NT2/D1 (cell line): ENCODE data around the gene GABRA5.

Experiments used
- DNase-seq: peaks from one replicate; pipeline ENCODE4 v3.0.0-alpha.2; 2011; ENCODE audit warnings: low read depth, low spot score
- H3K27me3 ChIP-seq: 2 replicates; pipeline ENCODE4 v1.6.0; 2011; ENCODE audit warnings: mild to moderate bottlenecking; ENCODE audit not compliant: insufficient read length, insufficient read depth
- H3K36me3 ChIP-seq: 2 replicates; pipeline ENCODE4 v1.6.1; 2011; ENCODE audit warnings: mild to moderate bottlenecking, low read length, mixed read lengths; ENCODE audit not compliant: insufficient read depth, insufficient read length
- H3K4me1 ChIP-seq: 2 replicates; pipeline ENCODE4 v1.5.1; 2011; ENCODE audit not compliant: insufficient read depth, insufficient read length
- H3K4me3 ChIP-seq: 2 replicates; pipeline ENCODE4 v1.5.1; 2011; ENCODE audit warnings: low read depth; ENCODE audit not compliant: insufficient read length
- H3K9ac ChIP-seq: 2 replicates; pipeline ENCODE4 v1.6.0; 2011; ENCODE audit warnings: low read depth; ENCODE audit not compliant: insufficient read length
- H3K9me3 ChIP-seq: 2 replicates; pipeline ENCODE4 v1.5.1; 2011; ENCODE audit warnings: mild to moderate bottlenecking, low read length; ENCODE audit not compliant: insufficient read depth
- SUZ12 ChIP-seq: IDR thresholded peaks from 2 replicates; pipeline ENCODE4 v1.6.1; 2011; ENCODE audit not compliant: insufficient read length, insufficient read depth; ENCODE audit errors: extremely low read depth
- YY1 ChIP-seq: IDR thresholded peaks from 2 replicates; pipeline ENCODE4 v1.6.1; 2011; ENCODE audit not compliant: insufficient read length, insufficient read depth
- ZNF274 ChIP-seq: IDR thresholded peaks from 2 replicates; pipeline ENCODE4 v1.6.1; 2011; ENCODE audit warnings: mild to moderate bottlenecking, low read depth, low read length

Gene GABRA5

DNA sequence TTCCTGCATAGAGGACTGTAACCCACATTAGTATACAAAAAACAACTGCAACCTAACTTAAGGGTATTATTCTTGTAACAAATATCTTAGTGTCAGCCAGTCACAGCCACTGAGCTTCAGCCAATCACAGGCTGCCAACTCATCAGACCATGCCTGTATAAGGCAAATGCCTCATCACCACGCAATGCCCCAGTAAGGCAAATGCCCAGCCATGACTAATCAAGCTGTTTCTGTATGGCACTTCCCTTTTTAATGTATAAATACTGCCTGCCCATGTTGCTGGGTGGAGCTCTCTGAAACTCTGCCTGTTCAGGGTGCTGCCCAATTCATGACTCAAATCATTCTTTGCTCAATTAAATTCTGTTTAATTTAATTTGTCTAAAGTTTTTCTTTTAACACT, 18.4 kb upstream of the GABRA5 start:
- Histone ChIP-seq H3K4me1 (no peaks in the 10 kb centered on the region), H3K36me3 (no peaks in the 10 kb centered on the region), H3K27me3 (no peaks in the 10 kb centered on the region), H3K4me3 (no peak overlapping the region), H3K9ac (no peak overlapping the region), H3K9me3 (peaks cover 7% of the 10 kb centered on the region; the same call in 1 of the 2 replicates)
- no peak for DNase-seq
- TF ChIP-seq ZNF274, result no peak
- TF ChIP-seq YY1, result no peak
- TF ChIP-seq SUZ12, result no peak

DNA sequence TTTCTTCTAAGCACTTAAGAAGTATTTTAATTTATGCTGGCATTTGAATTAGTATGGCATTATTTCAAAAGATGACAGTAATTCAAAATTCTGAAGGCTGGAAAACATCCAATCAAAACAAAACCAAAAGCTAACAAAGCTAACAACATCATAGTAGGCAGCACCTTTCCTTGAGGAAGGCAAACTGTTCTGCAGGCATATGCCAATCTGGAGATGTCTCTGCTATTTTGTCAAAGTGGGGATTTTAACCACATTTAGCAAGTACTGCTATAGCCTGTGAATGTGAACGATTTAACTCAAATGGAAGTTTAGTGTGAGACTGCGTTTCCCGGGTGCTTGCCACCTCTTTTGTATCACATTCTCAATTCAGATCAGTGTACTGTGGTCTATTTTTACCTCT, 16.7 kb upstream of the GABRA5 start:
- H3K4me3 ChIP-seq, result no peak overlapping the region
- H3K36me3 ChIP-seq, result no peaks in the 10 kb centered on the region
- no peaks in the 10 kb centered on the region for H3K27me3 ChIP-seq
- H3K4me1 ChIP-seq, result no peaks in the 10 kb centered on the region
- no peak overlapping the region for H3K9ac ChIP-seq
- DNase-seq, result no peak
- H3K9me3 ChIP-seq, result peaks cover 7% of the 10 kb centered on the region; the same call in 1 of the 2 replicates
- TF ChIP-seq YY1, result no peak
- TF ChIP-seq SUZ12, result no peak
- no peak for TF ChIP-seq ZNF274

- no peaks in the 10 kb centered on the region for H3K4me1 ChIP-seq
These were observed 13.9 kb upstream of the GABRA5 start for GRCh38 chr15:26852980-26853379.

DNA sequence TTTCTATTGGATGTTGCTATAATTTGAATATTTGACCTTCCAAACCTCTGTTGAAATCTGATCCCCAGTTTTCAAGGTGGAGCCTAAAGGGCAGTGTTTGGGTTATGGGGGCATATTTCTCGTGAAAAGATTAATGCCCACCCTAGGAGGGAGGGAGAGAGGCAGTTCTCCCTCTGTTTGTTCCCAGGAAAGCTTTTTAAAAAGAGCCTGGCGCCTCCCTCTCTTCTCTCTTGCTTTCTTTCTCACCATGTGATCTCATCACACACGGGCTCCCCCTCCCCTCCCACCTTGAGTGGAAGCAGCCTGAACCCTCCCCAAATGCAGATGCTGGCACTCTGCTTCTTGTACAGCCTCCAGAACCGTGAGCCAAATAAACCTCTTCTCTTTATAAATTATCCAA, 12.4 kb upstream of the GABRA5 start:
- no peak for DNase-seq
- Histone ChIP-seq H3K9ac (no peak overlapping the region), H3K36me3 (no peaks in the 10 kb centered on the region), H3K4me3 (no peak overlapping the region), H3K4me1 (no peaks in the 10 kb centered on the region), H3K9me3 (no peaks in the 10 kb centered on the region), H3K27me3 (no peaks in the 10 kb centered on the region)
- no peak for TF ChIP-seq SUZ12
- no peak for TF ChIP-seq YY1
- TF ChIP-seq ZNF274, result no peak

More at GRCh38 chr15:26852980-26853379, 13.9 kb upstream of the GABRA5 start:
- no peak for TF ChIP-seq ZNF274
- DNase-seq, result no peak
- Histone ChIP-seq H3K4me3 (no peak overlapping the region), H3K9ac (no peak overlapping the region), H3K27me3 (no peaks in the 10 kb centered on the region), H3K36me3 (no peaks in the 10 kb centered on the region), H3K9me3 (peaks cover 7% of the 10 kb centered on the region; the same call in 1 of the 2 replicates)

- H3K4me1 ChIP-seq, result no peaks in the 10 kb centered on the region
- H3K9ac ChIP-seq, result no peak overlapping the region
- no peaks in the 10 kb centered on the region for H3K9me3 ChIP-seq
- no peak overlapping the region for H3K4me3 ChIP-seq
- TF ChIP-seq SUZ12 (no peak), ZNF274 (no peak), YY1 (no peak)
- DNase-seq, result no peak
- peaks cover 22% of the 10 kb centered on the region for H3K27me3 ChIP-seq
- peaks cover 7% of the 10 kb centered on the region for H3K36me3 ChIP-seq
These were observed 2.1 kb upstream of the GABRA5 start for GRCh38 chr15:26864664-26865191.

DNA sequence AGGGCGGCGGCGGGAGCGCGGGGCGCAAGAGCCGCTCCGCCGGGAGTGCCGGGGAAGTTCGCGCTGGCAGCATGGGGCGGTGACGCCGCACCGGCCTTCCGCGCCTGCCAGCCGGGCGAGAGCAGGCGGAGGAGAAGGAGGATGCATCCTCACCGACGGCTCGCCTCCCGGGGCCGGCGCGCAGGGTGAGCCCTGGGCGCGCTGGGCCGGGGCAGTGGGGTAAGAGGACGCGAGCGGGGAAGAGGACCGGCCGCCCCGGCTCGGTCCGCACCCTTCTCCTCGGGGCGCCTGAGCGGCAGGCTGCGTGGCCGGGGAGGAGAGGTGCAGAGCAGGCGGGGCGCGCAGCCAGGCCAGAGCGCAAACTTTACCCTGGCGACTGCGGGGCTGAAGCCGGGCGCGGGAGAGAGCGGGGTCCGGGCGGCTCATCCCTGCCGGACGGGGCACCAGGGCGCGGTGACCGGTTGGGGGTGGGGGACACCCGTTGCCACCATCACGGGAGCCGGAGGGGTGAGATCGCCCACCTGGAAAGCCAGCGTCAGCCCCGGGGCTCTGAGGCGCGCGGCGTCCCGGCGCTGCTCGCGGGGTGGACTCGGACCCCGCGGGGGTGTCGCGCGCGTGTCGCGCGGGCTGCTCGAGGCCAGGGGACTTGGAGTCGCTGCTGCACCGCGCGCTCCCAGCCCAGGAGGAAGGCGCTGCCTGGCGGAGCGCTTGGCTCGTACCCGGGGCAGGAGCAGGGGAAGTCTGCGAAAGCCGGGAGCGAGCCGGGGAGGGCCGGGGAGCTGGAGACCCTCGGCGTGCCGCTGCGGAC, 542 bp downstream of the GABRA5 start:
- Histone ChIP-seq H3K4me3 (peak overlapping the region; percentile 59), H3K9ac (peak overlapping the region; percentile 80), H3K27me3 (peaks cover 22% of the 10 kb centered on the region), H3K9me3 (no peaks in the 10 kb centered on the region), H3K36me3 (peaks cover 14% of the 10 kb centered on the region), H3K4me1 (peaks cover 3% of the 10 kb centered on the region)
- TF ChIP-seq SUZ12, result no peak
- TF ChIP-seq ZNF274, result no peak
- no peak for TF ChIP-seq YY1
- DNase-seq, result no peak

DNA sequence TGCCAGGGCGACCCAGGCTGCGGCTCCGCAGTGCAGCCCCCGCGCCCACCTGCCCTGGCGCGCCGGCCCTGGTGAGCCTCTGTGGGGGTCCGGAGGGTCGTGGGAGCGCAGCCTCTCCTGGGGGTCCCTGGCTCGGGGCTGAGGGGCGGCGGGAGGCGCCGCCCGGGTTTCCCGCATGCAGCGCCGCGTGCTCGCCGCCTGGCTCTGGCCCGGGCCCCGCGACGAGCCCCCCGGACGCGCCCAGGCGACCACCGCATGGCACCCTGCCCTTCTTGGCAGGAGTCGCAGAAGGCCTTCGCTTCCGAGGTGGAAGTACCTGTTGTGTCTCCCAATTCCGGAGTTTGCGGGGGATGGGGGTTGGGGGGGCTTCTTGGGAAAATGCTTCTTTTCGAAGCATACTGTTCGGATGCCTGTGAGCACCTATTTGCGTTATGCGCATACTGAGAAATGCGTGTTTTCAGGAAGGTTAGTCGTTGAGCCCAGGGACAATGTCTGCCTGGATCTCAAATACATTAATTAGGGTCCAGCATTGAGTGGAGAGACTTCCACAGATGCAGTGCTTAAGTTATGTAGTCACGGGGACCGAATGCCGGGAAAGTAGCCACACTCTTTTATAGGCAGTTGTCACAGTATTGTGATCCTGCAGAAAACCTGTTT, 1.3 kb downstream of the GABRA5 start:
- peak overlapping the region; percentile 80 for H3K9ac ChIP-seq
- H3K27me3 ChIP-seq, result peaks cover 22% of the 10 kb centered on the region
- no peaks in the 10 kb centered on the region for H3K9me3 ChIP-seq
- H3K4me1 ChIP-seq, result peaks cover 3% of the 10 kb centered on the region
- no peak for TF ChIP-seq SUZ12
- no peak for TF ChIP-seq YY1
- TF ChIP-seq ZNF274, result no peak
- H3K4me3 ChIP-seq, result peak overlapping the region; percentile 59
- H3K36me3 ChIP-seq, result peaks cover 14% of the 10 kb centered on the region
- DNase-seq, result no peak
